Thyroid gland (tissue), 4 donors: ENCODE data around the gene SYCE1. TPM values are rescaled to one million over a fixed set of nuclear protein-coding genes. Genes with fewer than 3 reads are reported as not detected.

ENCODE experiments used
- DNase-seq, 2 donors: peaks; one replicate each; pipeline ENCODE4 v3.0.0-alpha.2; 2019
- H3K27ac ChIP-seq, 3 donors: fragments of 200-600 bp; sonication (generic); 1 replicate in 2 of 3; 2 replicates in 1 of 3; pipeline ENCODE4 v1.5.1; 2016 to 2019; ENCODE audit warnings: mild to moderate bottlenecking in 1 of 3, moderate library complexity in 1 of 3
- H3K27me3 ChIP-seq: fragments of 200-600 bp; sonication (generic); one replicate; pipeline ENCODE4 v1.5.1; 2019
- H3K36me3 ChIP-seq, 2 donors: fragments of 200-600 bp; sonication (generic); one replicate each; pipeline ENCODE4 v1.5.1; 2016 to 2019
- H3K4me1 ChIP-seq, 2 donors: fragments of 200-600 bp; sonication (generic); one replicate each; pipeline ENCODE4 v1.5.1; 2017 to 2019
- H3K4me3 ChIP-seq, 3 donors: fragments of 200-600 bp; sonication (generic); replicated peaks in 1 of 3; 1 replicate in 2 of 3; 2 replicates in 1 of 3; pipeline ENCODE4 v1.5.1; 2016; ENCODE audit warnings: mild to moderate bottlenecking in 1 of 3
- H3K9me3 ChIP-seq: fragments of 200-600 bp; sonication (generic); one replicate; pipeline ENCODE4 v1.5.1; 2017
- POLR2A ChIP-seq, 2 donors: fragments of 450-650 bp; IDR thresholded peaks; one replicate each; pipeline ENCODE4 v1.6.1; 2017; ENCODE audit warnings: antibody characterized with exemption in 2 of 2, mild to moderate bottlenecking in 2 of 2, moderate library complexity in 1 of 2
- WGBS, 2 donors: methylation state at CpG; one replicate each; pipeline ENCODE4 v1.1.5; 2017; 5-methylcytosine and 5-hydroxymethylcytosine counted together
- intact Hi-C: fragments of 100-400 bp; cut with DNase I; formaldehyde crosslinking; loops from one replicate; pipeline ENCODE4 v1.15.1; 2023
- total RNA-seq, 4 donors: library from RNA; depleted of rRNA; stranded (reverse); fragments of >200 nt; gene quantifications; one replicate each; pipeline ENCODE4 v1.2.3, GENCODE V29; 2016
- TF ChIP-seq, protein P1 (sequence below), 6 experiments: fragments of 200-600 bp in 3 of 6; fragments of 450-650 bp in 3 of 6; sonication (generic) in 3 of 6; IDR thresholded peaks; one replicate each; pipeline ENCODE4 v1.5.1; 2016 to 2019; ENCODE audit warnings: antibody characterized with exemption in 6 of 6, mild to moderate bottlenecking in 2 of 6, inconsistent platforms in 1 of 6, moderate library complexity in 1 of 6

Gene SYCE1
- total RNA-seq, 4 donors from 2014 or later, result 1.0 to 6.4 TPM; not detected in 2

DNA sequence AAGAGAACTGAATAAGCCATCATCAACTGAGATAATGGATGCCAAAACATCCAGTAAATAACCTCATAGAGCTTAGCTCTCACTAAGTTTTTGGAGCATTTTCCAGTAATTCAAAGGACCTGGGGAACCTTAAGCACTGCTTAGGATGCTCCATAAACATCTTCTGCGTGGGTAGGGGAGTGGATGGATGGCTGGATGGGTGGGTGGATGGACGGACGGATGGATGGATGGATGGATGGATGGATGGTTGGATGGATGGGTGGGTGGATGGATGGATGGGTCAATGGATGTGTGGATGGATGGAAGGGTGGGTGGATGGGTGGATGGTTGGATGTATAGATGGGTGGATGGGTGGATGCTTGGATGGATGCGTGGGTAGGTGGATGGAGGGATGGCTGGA lies 29.2 kb downstream of the SYCE1 start:
- H3K27ac ChIP-seq, result no peak overlapping the region
- H3K4me3 ChIP-seq, result no peak overlapping the region
- no peaks in the 10 kb centered on the region for H3K36me3 ChIP-seq
- TF ChIP-seq POLR2A (IDR thresholded peaks at IDR 0.05), result no peak
- TF ChIP-seq, protein P1, sequence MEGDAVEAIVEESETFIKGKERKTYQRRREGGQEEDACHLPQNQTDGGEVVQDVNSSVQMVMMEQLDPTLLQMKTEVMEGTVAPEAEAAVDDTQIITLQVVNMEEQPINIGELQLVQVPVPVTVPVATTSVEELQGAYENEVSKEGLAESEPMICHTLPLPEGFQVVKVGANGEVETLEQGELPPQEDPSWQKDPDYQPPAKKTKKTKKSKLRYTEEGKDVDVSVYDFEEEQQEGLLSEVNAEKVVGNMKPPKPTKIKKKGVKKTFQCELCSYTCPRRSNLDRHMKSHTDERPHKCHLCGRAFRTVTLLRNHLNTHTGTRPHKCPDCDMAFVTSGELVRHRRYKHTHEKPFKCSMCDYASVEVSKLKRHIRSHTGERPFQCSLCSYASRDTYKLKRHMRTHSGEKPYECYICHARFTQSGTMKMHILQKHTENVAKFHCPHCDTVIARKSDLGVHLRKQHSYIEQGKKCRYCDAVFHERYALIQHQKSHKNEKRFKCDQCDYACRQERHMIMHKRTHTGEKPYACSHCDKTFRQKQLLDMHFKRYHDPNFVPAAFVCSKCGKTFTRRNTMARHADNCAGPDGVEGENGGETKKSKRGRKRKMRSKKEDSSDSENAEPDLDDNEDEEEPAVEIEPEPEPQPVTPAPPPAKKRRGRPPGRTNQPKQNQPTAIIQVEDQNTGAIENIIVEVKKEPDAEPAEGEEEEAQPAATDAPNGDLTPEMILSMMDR (IDR thresholded peaks at IDR 0.05), result no peak
- no peaks in the 10 kb centered on the region for H3K9me3 ChIP-seq
- no peak for DNase-seq
- H3K27me3 ChIP-seq, result no peaks in the 10 kb centered on the region
- no peaks in the 10 kb centered on the region for H3K4me1 ChIP-seq
- intact Hi-C loops, result no loop called here
- 50 to 53% methylated on average over 4 of the region's 4 CpGs for WGBS, 2 donors

DNA sequence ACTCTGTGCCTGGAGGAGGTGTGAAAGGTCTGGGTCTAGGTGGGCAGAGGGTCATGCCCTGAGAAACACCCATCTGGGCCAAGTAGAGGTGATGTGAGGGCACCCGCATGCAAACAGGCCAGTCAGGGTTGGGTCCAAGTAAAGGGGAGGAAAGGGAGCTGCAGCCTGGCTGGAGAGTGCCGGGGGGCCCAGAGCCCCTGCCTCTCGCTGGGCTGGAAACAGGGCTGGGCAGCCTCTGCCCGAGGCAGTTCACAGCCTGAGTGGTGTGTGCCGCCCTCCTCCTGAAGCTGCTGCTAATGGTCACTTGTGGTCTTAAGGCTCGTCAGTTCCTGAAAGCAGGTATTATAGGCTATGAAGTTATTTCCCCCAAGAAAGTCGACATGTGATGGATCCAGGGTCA lies 31.0 kb downstream of the SYCE1 start:
- intact Hi-C loops, result no loop called here
- TF ChIP-seq, protein P1 (IDR thresholded peaks at IDR 0.05), result no peak
- no peaks in the 10 kb centered on the region for H3K27me3 ChIP-seq
- H3K4me1 ChIP-seq, result no peaks in the 10 kb centered on the region
- no peaks in the 10 kb centered on the region for H3K9me3 ChIP-seq
- no peak overlapping the region for H3K27ac ChIP-seq
- H3K4me3 ChIP-seq, result no peak overlapping the region
- no peaks in the 10 kb centered on the region for H3K36me3 ChIP-seq
- 80 to 89% methylated on average over 7 of the region's 7 CpGs for WGBS, 2 donors
- DNase-seq, result no peak

DNA sequence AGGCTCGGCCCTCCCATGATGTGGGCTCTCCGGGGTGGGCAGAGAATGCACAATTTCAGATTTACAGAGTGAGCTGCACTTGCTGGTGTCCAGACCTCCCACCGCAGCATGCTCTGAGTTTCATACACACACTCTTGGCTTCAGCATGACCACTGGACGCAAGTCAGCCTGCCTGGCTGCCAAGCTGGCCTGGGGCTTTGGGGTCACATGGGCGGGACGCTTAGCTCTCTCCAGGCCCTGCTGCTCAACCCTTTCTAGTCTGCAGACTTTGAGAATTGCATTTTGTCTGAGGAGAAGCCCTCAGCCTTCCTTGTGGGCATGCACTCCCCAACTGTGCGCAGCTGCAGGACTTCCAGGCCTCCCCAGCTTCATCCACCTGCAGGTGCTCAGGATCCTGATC lies 32.5 kb downstream of the SYCE1 start:
- Histone ChIP-seq H3K4me1 (peaks cover 0 to 14% of the 10 kb centered on the region in 2 donors), H3K27ac (no peak overlapping the region), H3K4me3 (no peak overlapping the region), H3K36me3 (no peaks in the 10 kb centered on the region), H3K9me3 (no peaks in the 10 kb centered on the region), H3K27me3 (peaks cover 9% of the 10 kb centered on the region)
- no peak for DNase-seq
- no peak for TF ChIP-seq POLR2A (IDR thresholded peaks at IDR 0.05)
- TF ChIP-seq, protein P1 (IDR thresholded peaks at IDR 0.05), result no peak
- 69 to 79% methylated on average over 7 of the region's 7 CpGs for WGBS, 2 donors
- intact Hi-C loops, result no loop called here

DNA sequence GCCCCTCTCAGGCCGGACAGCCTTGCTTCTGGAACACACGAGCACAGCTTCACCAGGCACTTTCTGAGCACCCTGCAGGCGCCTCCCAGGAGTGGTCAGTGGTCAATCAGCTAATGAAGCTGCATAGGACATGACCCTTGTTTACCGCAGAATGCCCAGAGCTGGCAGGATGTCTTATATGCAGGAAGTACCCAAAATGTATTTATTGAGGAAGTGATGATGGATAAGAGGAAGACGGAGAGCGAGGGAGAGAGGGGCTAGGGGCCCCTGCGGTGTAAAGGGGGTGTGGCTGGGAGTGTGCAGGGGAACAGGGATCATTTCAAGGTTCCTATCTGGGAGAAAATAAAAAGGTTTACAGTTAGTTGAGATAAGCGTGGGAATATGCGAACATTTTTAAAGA lies 34.9 kb downstream of the SYCE1 start:
- no peak for DNase-seq
- intact Hi-C loops, result no loop called here
- H3K4me1 ChIP-seq, result peaks cover 0 to 14% of the 10 kb centered on the region in 2 donors
- 65 to 66% methylated on average over 9 of the region's 9 CpGs for WGBS, 2 donors
- H3K27me3 ChIP-seq, result peaks cover 10% of the 10 kb centered on the region
- TF ChIP-seq, protein P1 (IDR thresholded peaks at IDR 0.05), result no peak
- TF ChIP-seq POLR2A (IDR thresholded peaks at IDR 0.05), result no peak
- no peak overlapping the region for H3K4me3 ChIP-seq
- no peaks in the 10 kb centered on the region for H3K36me3 ChIP-seq
- H3K27ac ChIP-seq, result no peak overlapping the region
- H3K9me3 ChIP-seq, result no peaks in the 10 kb centered on the region

DNA sequence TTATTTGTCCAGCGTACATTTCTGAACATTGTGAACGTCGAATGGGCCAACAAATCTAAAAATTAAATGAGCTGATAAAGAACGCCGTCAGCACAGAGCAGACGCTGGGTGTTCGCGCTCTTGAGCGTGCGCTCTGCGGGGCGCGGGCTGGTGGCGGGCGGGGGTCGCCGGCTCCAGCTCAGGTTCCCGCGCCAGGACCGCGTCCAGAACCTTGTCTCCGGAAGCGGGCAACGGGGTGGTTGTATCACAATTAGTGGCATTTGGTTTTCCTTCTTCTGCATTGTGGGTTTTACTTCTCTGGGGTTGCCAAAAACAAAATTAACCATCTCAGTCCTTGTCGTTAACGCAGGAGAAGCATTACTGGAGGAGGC lies 35.8 kb downstream of the SYCE1 start:
- H3K27ac ChIP-seq, result no peak overlapping the region
- intact Hi-C loops, result no loop called here
- WGBS, 2 donors, result 9 to 72% methylated on average over 24 to 25 of the region's 26 CpGs
- peaks cover 0 to 14% of the 10 kb centered on the region in 2 donors for H3K4me1 ChIP-seq
- no peaks in the 10 kb centered on the region for H3K36me3 ChIP-seq
- no peak for TF ChIP-seq POLR2A (IDR thresholded peaks at IDR 0.05)
- TF ChIP-seq, protein P1 (IDR thresholded peaks at IDR 0.05), result no peak
- H3K27me3 ChIP-seq, result peaks cover 10% of the 10 kb centered on the region
- no peaks in the 10 kb centered on the region for H3K9me3 ChIP-seq
- no peak for DNase-seq
- H3K4me3 ChIP-seq, result no peak overlapping the region
